ENCODE measurements around the gene CCNDBP1.
A peak's percentile ranks its signal among the peaks of the same experiment; 100 is the strongest.
"Not testable (repeated sequence)": the region's sequence is repeated elsewhere in the genome, so short reads cannot be mapped to it uniquely, and the experiment has no call there.

The CCNDBP1 gene

GRCh38 chr15:43153269-43153668 is 31.9 kb upstream of the CCNDBP1 start:
- no peak for TF ChIP-seq ZFX (IDR thresholded peaks at IDR 0.05)
- TF ChIP-seq CTCF (conservative IDR thresholded peaks at IDR 0.05), result no peak
- no peak overlapping the region for H3K27ac ChIP-seq

DNA sequence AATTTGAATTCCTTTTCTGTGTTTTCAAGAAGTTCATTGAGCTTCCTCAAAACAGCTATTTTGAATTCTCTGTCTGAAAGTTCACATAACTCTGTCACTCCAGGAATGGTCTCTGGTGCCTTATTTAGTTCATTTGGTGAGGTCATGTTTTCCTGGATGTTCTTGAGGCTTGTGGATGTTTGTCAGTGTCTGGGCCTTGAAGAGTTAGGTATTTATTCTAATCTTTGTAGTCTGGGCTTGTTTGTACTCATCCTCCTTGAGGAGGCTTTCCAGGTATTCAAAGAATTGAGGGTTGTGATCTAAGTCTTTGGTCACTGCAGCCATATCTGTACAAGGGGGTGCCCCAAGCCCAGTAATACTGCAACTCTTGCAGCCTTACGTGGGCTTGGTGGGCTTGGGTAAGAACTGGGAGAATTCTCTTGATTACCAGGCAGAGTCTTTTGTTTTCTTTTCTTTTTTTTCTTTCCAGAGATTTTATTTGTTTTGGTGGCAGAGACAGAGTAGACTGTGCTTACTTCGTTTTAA is 19.3 kb upstream of the CCNDBP1 start:
- TF ChIP-seq CTCF (conservative IDR thresholded peaks at IDR 0.05) (no peak), ZFX (IDR thresholded peaks at IDR 0.05) (no peak)
- no peak overlapping the region for H3K27ac ChIP-seq

DNA sequence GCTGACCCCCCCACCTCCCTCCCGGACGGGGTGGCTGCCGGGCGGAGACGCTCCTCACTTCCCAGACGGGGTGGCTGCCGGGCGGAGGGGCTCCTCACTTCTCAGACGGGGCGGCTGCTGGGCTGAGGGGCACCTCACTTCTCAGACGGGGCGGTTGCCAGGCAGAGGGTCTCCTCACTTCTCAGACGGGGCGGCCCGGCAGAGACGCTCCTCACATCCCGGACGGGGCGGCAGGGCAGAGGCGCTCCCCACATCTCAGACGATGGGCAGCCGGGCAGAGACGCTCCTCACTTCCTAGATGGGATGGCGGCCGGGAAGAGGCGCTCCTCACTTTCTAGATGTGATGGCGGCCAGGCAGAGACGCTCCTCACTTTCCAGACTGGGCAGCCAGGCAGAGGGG is 17.9 kb upstream of the CCNDBP1 start:
- not testable (repeated sequence) for H3K27ac ChIP-seq

GRCh38 chr15:43168192-43169107 is 16.8 kb upstream of the CCNDBP1 start:
- peak overlapping the region; percentile 67 for H3K27ac ChIP-seq
- TF ChIP-seq ZFX (IDR thresholded peaks at IDR 0.05) (no peak), CTCF (conservative IDR thresholded peaks at IDR 0.05) (no peak)

GRCh38 chr15:43169888-43170287 is 15.3 kb upstream of the CCNDBP1 start:
- TF ChIP-seq ZFX (IDR thresholded peaks at IDR 0.05) (no peak), CTCF (conservative IDR thresholded peaks at IDR 0.05) (no peak)
- no peak overlapping the region for H3K27ac ChIP-seq

DNA sequence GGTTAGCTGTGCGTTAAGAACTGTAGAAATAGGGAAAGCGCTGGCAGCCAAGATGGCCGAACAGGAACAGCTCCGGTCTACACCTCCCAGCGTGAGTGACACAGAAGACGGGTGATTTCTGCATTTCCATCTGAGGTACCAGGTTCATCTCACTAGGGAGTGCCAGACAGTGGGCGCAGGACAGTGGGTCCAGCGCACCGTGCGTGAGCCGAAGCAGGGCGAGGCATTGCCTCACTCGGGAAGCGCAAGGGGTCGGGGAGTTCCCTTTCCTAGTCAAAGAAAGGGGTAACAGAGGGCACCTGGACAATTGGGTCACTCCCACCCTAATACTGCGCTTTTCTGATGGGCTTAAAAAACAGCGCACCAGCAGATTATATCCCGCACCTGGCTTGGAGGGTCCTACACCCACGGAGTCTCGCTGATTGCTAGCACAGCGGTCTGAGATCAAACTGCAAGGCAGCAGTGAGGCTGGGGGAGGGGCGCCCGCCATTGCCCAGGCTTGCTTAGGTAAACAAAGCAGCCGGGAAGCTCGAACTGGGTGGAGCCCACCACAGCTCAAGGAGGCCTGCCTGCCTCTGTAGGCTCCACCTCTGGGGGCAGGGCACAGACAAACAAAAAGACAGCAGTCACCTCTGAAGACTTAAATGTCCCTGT is 9.4 kb upstream of the CCNDBP1 start:
- not testable (repeated sequence) for H3K27ac ChIP-seq

- not testable (repeated sequence) for H3K27ac ChIP-seq
These were observed 8.1 kb upstream of the CCNDBP1 start for GRCh38 chr15:43177147-43177546.

GRCh38 chr15:43183270-43183669 is 1.9 kb upstream of the CCNDBP1 start:
- no peak overlapping the region for H3K27ac ChIP-seq
- TF ChIP-seq ZFX (IDR thresholded peaks at IDR 0.05) (no peak), CTCF (conservative IDR thresholded peaks at IDR 0.05) (no peak)
